ENCODE data around the gene DCLRE1A.

DCLRE1A gene

DNA sequence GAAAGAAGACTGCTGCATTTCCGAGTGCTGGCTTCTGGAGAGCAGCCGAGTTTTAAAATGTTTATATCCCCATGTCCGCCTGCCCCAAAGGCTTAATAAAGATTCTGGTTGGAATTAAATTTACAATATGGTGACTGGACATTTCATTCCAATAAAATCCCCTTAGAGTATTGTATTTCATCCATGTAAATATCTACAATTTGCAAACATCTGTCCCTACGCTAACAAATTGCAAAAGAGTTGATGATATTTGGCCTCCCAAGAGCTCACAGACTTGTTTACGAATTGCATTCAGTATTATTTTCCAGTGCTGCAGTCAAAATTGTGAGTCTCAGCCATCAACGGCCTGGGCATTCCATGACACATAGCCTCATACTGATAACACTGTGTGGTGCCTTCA, 52.3 kb downstream of the DCLRE1A start:
- in situ Hi-C loops (cut with MboI; ENCODE audit: low sequenced_read_pairs): no loop called here

DNA sequence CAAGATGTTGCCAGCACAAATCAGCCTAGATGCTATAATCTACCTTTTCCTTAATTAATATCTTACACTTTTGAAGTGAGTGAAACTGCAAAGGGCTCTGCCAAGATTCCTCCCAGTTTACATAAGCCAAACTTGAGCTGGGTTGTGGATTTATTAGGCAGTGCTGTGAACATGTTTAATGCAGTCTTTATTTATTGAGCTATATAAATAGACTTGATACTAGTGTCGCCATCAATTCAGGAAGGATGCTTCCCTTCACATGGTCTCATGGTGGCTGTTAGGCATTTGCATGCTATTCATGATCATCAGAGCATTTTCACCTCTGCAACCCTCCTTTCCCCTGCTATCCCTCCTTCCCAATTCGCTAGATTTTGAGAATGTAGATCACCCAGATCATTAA, 62.2 kb downstream of the DCLRE1A start:
- in situ Hi-C loops (cut with MboI; ENCODE audit: low sequenced_read_pairs): loop anchor here (5.0 kb wide), 1 partner anchor 311 kb away; no protein-coding TSS in a partner anchor

- in situ Hi-C loops (cut with MboI; ENCODE audit: low sequenced_read_pairs): no loop called here
These were observed 65.2 kb downstream of the DCLRE1A start for GRCh38 chr10:113788604-113789083.
